NB4 (cell line): ENCODE measurements around the gene WDR38.
A peak's percentile ranks its signal among the peaks of the same experiment; 100 is the strongest.

ENCODE experiments used
- DNase-seq: peaks from one replicate; pipeline ENCODE4 v3.0.0; 2010; ENCODE audit warnings: low read depth
- H3K4me3 ChIP-seq: one replicate; pipeline ENCODE4 v1.5.1; 2011; ENCODE audit warnings: mild to moderate bottlenecking, low read depth, low read length, moderate library complexity
- CTCF ChIP-seq: IDR thresholded peaks from one replicate; pipeline ENCODE4 v1.5.1; 2012; ENCODE audit warnings: low read depth, low read length
- MAX ChIP-seq: IDR thresholded peaks from 2 replicates; pipeline ENCODE4 v1.6.1; 2011; ENCODE audit warnings: low read depth, low read length
- MYC ChIP-seq: IDR thresholded peaks from 2 replicates; pipeline ENCODE4 v1.6.1; 2011; ENCODE audit warnings: low read depth, low read length
- POLR2A ChIP-seq: IDR thresholded peaks from 2 replicates; pipeline ENCODE4 v1.6.1; 2011; ENCODE audit warnings: mild to moderate bottlenecking; ENCODE audit not compliant: insufficient read length; ENCODE audit errors: extremely low read depth

The WDR38 gene

GRCh38 chr9:124869466-124869985, 16.3 kb downstream of the WDR38 start:
- peak overlapping the region; percentile 94 for H3K4me3 ChIP-seq
- TF ChIP-seq MAX (no peak), CTCF (no peak), MYC (no peak), POLR2A (no peak)
- DNase-seq = peak; percentile 57

- TF ChIP-seq POLR2A = no peak
- TF ChIP-seq MAX = 0 out of 2 replicates have a peak, but pooled peaks have one; percentile 13
- TF ChIP-seq CTCF = no peak
- peak; percentile 53; the same call in 1 of the 2 replicates for TF ChIP-seq MYC
- peak overlapping the region; percentile 94 for H3K4me3 ChIP-seq
- DNase-seq = peak; percentile 64
Measured at GRCh38 chr9:124869986-124870560, 16.8 kb downstream of the WDR38 start.

- H3K4me3 ChIP-seq = peak overlapping the region; percentile 94
- DNase-seq = no peak
- TF ChIP-seq MYC = no peak
- TF ChIP-seq CTCF = no peak
- TF ChIP-seq POLR2A = no peak
- no peak for TF ChIP-seq MAX
Measured at GRCh38 chr9:124870723-124871122, 17.5 kb downstream of the WDR38 start.

GRCh38 chr9:124871156-124871561, 17.9 kb downstream of the WDR38 start:
- TF ChIP-seq MYC = no peak
- TF ChIP-seq MAX = no peak
- no peak for TF ChIP-seq POLR2A
- no peak for TF ChIP-seq CTCF
- peak overlapping the region; percentile 94 for H3K4me3 ChIP-seq

GRCh38 chr9:124873664-124874063, 20.4 kb downstream of the WDR38 start:
- H3K4me3 ChIP-seq = no peak overlapping the region
- no peak for TF ChIP-seq MAX
- TF ChIP-seq MYC = no peak
- TF ChIP-seq POLR2A = no peak
- no peak for TF ChIP-seq CTCF
- DNase-seq = no peak

More at GRCh38 chr9:124871156-124871561, 17.9 kb downstream of the WDR38 start:
- DNase-seq = no peak

GRCh38 chr9:124875501-124875900, 22.2 kb downstream of the WDR38 start:
- DNase-seq = no peak
- TF ChIP-seq CTCF (no peak), MAX (no peak), MYC (no peak), POLR2A (no peak)
- no peak overlapping the region for H3K4me3 ChIP-seq
